HFF-Myc (cell line): Measurements from ENCODE around the gene CIT.

Source experiments
- DNase-seq: peaks from one replicate; pipeline ENCODE4 v3.0.0-alpha.2; 2011; ENCODE audit warnings: low read depth; ENCODE audit errors: extremely low read depth
- H3K4me3 ChIP-seq: replicated peaks from 2 replicates; pipeline ENCODE4 v1.5.1; 2011; ENCODE audit warnings: low read depth, mild to moderate bottlenecking, control low read depth, low read length
- CTCF ChIP-seq: IDR thresholded peaks from 2 replicates; pipeline ENCODE4 v1.5.1; 2012; ENCODE audit warnings: mild to moderate bottlenecking, low read depth, low read length, control low read depth; ENCODE audit errors: missing control alignments

Gene CIT

GRCh38 chr12:119682639-119683252 lies 194.4 kb downstream of the CIT start:
- no peak for DNase-seq
- no peak overlapping the region for H3K4me3 ChIP-seq
- no peak for TF ChIP-seq CTCF

DNA sequence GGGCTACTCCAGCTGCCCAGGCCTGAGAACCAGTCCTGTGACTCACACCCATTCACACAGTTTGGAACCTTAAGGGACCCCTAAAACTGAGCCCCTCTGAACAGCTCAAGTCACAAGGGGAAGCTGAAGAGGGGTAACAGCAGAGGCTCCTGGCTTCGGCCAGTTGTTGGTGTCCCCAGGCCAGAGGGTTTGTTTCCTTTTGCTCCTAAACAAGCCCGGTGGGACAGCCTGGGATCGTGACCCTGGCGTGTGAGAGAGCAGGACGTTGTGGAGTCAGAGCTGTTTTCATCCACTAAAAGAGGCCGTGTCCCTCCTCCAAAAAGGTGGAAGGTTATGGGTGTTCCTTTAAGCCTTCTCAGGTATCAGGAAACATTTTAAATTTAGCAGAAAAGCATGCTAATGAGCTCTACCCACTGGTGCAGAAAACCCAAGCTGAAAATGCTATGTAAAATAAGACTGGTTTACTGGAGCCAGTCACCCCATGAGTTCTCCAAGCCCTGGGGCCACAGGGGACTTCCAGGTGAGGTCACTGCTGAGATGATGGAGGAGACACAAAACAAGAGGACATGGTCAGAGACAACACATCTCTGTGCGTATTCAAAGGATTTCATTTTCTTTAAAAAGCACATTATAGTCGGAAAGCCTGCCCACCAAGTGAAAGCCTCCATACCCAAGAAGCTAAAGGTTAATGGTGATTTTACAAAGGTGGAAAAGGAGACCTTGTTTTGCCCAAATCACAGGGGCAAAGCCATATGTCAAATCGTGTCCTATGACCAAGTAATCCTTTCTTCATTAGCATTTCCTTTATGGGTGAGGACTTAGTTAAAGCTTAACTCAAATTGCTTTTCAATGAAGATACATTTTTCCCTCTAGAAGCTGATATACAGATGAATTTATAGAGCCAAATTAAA lies 195.1 kb downstream of the CIT start:
- TF ChIP-seq CTCF: no peak
- no peak overlapping the region for H3K4me3 ChIP-seq
- no peak for DNase-seq

- no peak overlapping the region for H3K4me3 ChIP-seq
- no peak for DNase-seq
- no peak for TF ChIP-seq CTCF
Observed at GRCh38 chr12:119681111-119681510, 196.0 kb downstream of the CIT start.

GRCh38 chr12:119679490-119679889 lies 197.6 kb downstream of the CIT start:
- H3K4me3 ChIP-seq: no peak overlapping the region
- no peak for TF ChIP-seq CTCF
- no peak for DNase-seq

DNA sequence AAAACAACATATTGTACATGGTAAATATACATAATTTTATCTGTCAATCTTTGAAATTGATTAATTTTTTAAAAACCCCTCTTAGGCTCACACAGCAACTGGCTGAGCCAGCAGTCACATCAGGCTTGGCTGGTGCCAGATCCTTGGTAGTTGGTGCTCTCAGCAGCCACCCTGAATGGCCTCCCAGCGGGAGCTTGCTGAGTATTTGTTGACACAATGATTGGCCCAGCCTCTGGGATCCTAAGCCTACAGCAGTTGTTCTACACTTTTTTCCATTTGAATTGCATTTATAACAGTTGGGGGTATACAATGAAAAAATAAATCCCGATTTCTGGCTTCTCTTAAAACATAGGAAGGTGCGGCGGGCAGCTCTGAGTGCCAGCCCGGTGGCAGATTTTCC lies 198.0 kb downstream of the CIT start:
- no peak for DNase-seq
- no peak overlapping the region for H3K4me3 ChIP-seq
- no peak for TF ChIP-seq CTCF

DNA sequence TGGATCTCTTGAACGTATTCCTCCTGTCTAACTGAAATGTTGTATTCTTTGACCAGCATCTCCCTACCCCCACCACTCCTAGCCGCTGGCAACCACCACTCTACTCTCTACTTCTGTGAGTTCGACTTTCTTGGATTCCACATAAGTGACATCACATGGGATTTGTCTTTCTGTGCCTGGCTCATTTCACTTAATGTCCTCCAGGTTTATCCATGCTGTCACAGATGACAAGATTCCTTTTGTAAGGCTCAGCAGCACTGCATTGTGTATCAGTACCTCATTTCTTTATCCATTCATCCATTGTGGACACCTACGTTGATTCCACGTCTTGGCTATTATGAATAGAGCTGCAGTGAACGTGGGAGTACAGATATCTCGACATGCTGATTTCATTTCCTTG lies 198.7 kb downstream of the CIT start:
- DNase-seq: no peak
- H3K4me3 ChIP-seq: no peak overlapping the region
- TF ChIP-seq CTCF: no peak
